Mucosa of rectum (tissue), 2 donors: ENCODE data around the gene GJA10.

ENCODE experiments used
- H3K27ac ChIP-seq, 2 donors: one replicate each; pipeline ENCODE4 v1.7.0; 2013; ENCODE audit warnings: inconsistent platforms in 2 of 2, low read depth in 2 of 2, low read length in 2 of 2
- H3K27me3 ChIP-seq, 2 donors: one replicate each; pipeline ENCODE4 v1.7.0; 2013; ENCODE audit warnings: low read length in 2 of 2; ENCODE audit not compliant: control insufficient read depth in 2 of 2, insufficient read depth in 2 of 2
- H3K36me3 ChIP-seq, 2 donors: one replicate each; pipeline ENCODE4 v1.7.0; 2013; ENCODE audit warnings: low read length in 2 of 2; ENCODE audit not compliant: control insufficient read depth in 2 of 2, insufficient read depth in 2 of 2
- H3K4me1 ChIP-seq, 2 donors: one replicate each; pipeline ENCODE4 v1.7.0; 2013; ENCODE audit warnings: low read length in 2 of 2, mild to moderate bottlenecking in 1 of 2; ENCODE audit not compliant: control insufficient read depth in 2 of 2, insufficient read depth in 2 of 2
- H3K4me3 ChIP-seq, 2 donors: one replicate each; pipeline ENCODE4 v1.7.0; 2013; ENCODE audit warnings: low read length in 2 of 2
- H3K9ac ChIP-seq, 2 donors: one replicate each; pipeline ENCODE4 v1.7.0; 2013; ENCODE audit warnings: low read length in 2 of 2, low read depth in 1 of 2, mild to moderate bottlenecking in 1 of 2
- H3K9me3 ChIP-seq, 2 donors: one replicate each; pipeline ENCODE4 v1.7.0; 2013; ENCODE audit warnings: low read length in 2 of 2; ENCODE audit not compliant: control insufficient read depth in 2 of 2
- donor health status: healthy.
- donor health status: Normal muscosa, but diverticular disease.

The GJA10 gene

GRCh38 chr6:89916136-89916920 is 22.1 kb downstream of the GJA10 start:
- Histone ChIP-seq H3K9me3 (no peaks in the 10 kb centered on the region), H3K9ac (no peak overlapping the region), H3K4me1 (no peaks in the 10 kb centered on the region), H3K4me3 (no peak overlapping the region), H3K27ac (no peak overlapping the region), H3K27me3 (no peaks in the 10 kb centered on the region), H3K36me3 (no peaks in the 10 kb centered on the region)

GRCh38 chr6:89917216-89917615 is 22.9 kb downstream of the GJA10 start:
- Histone ChIP-seq H3K4me1 (no peaks in the 10 kb centered on the region), H3K4me3 (no peak overlapping the region), H3K9me3 (no peaks in the 10 kb centered on the region), H3K27ac (no peak overlapping the region), H3K9ac (no peak overlapping the region), H3K36me3 (no peaks in the 10 kb centered on the region), H3K27me3 (no peaks in the 10 kb centered on the region)

- H3K9me3 ChIP-seq = no peaks in the 10 kb centered on the region
- no peaks in the 10 kb centered on the region for H3K4me1 ChIP-seq
- H3K27ac ChIP-seq = no peak overlapping the region
- no peak overlapping the region for H3K4me3 ChIP-seq
- H3K9ac ChIP-seq = no peak overlapping the region
- H3K36me3 ChIP-seq = no peaks in the 10 kb centered on the region
- no peaks in the 10 kb centered on the region for H3K27me3 ChIP-seq
These were observed 23.6 kb downstream of the GJA10 start for GRCh38 chr6:89917801-89918366.

GRCh38 chr6:89921197-89921596 is 26.9 kb downstream of the GJA10 start:
- Histone ChIP-seq H3K9ac (no peak overlapping the region), H3K4me3 (no peak overlapping the region), H3K36me3 (no peaks in the 10 kb centered on the region), H3K27ac (no peak overlapping the region), H3K9me3 (no peaks in the 10 kb centered on the region), H3K27me3 (no peaks in the 10 kb centered on the region), H3K4me1 (no peaks in the 10 kb centered on the region)

GRCh38 chr6:89921691-89922090 is 27.4 kb downstream of the GJA10 start:
- no peaks in the 10 kb centered on the region for H3K9me3 ChIP-seq
- no peak overlapping the region for H3K27ac ChIP-seq
- H3K27me3 ChIP-seq = no peaks in the 10 kb centered on the region
- no peaks in the 10 kb centered on the region for H3K36me3 ChIP-seq
- H3K9ac ChIP-seq = no peak overlapping the region
- no peaks in the 10 kb centered on the region for H3K4me1 ChIP-seq
- no peak overlapping the region for H3K4me3 ChIP-seq

GRCh38 chr6:89924231-89924630 is 30.0 kb downstream of the GJA10 start:
- no peaks in the 10 kb centered on the region for H3K4me1 ChIP-seq
- H3K27me3 ChIP-seq = no peaks in the 10 kb centered on the region
- no peak overlapping the region for H3K4me3 ChIP-seq
- no peak overlapping the region for H3K9ac ChIP-seq
- no peaks in the 10 kb centered on the region for H3K36me3 ChIP-seq
- H3K27ac ChIP-seq = no peak overlapping the region
- no peaks in the 10 kb centered on the region for H3K9me3 ChIP-seq

GRCh38 chr6:89925826-89926225 is 31.6 kb downstream of the GJA10 start:
- H3K9ac ChIP-seq = no peak overlapping the region
- H3K4me1 ChIP-seq = no peaks in the 10 kb centered on the region
- no peaks in the 10 kb centered on the region for H3K27me3 ChIP-seq
- no peak overlapping the region for H3K27ac ChIP-seq
- H3K4me3 ChIP-seq = no peak overlapping the region
- no peaks in the 10 kb centered on the region for H3K9me3 ChIP-seq
- no peaks in the 10 kb centered on the region for H3K36me3 ChIP-seq

GRCh38 chr6:89927264-89927663 is 33.0 kb downstream of the GJA10 start:
- Histone ChIP-seq H3K4me3 (no peak overlapping the region), H3K27me3 (no peaks in the 10 kb centered on the region), H3K9ac (no peak overlapping the region), H3K36me3 (no peaks in the 10 kb centered on the region), H3K4me1 (no peaks in the 10 kb centered on the region), H3K9me3 (no peaks in the 10 kb centered on the region), H3K27ac (no peak overlapping the region)

GRCh38 chr6:89927791-89928550 is 33.7 kb downstream of the GJA10 start:
- Histone ChIP-seq H3K4me1 (no peaks in the 10 kb centered on the region), H3K4me3 (no peak overlapping the region), H3K27me3 (no peaks in the 10 kb centered on the region), H3K9me3 (no peaks in the 10 kb centered on the region), H3K27ac (no peak overlapping the region), H3K9ac (no peak overlapping the region), H3K36me3 (no peaks in the 10 kb centered on the region)

GRCh38 chr6:89928604-89929003 is 34.3 kb downstream of the GJA10 start:
- Histone ChIP-seq H3K27ac (no peak overlapping the region), H3K4me1 (no peaks in the 10 kb centered on the region), H3K9ac (no peak overlapping the region), H3K36me3 (no peaks in the 10 kb centered on the region), H3K4me3 (no peak overlapping the region), H3K27me3 (no peaks in the 10 kb centered on the region), H3K9me3 (no peaks in the 10 kb centered on the region)
